Peyer's patch (tissue), 4 donors: ENCODE results near the gene SEC14L5.

ENCODE experiments used
- CTCF ChIP-seq, 6 experiments: fragments of 450-650 bp in 4 of 6; fragments of 200-600 bp in 2 of 6; sonication (generic) in 1 of 6; IDR thresholded peaks; one replicate each; pipeline ENCODE4 v1.5.1; 2017 to 2019; ENCODE audit warnings: antibody characterized with exemption in 6 of 6, mild to moderate bottlenecking in 3 of 6, moderate library complexity in 1 of 6
- POLR2A ChIP-seq, 2 donors: fragments of 450-650 bp; IDR thresholded peaks; one replicate each; pipeline ENCODE4 v1.5.1; 2017; ENCODE audit warnings: antibody characterized with exemption in 2 of 2, mild to moderate bottlenecking in 2 of 2, moderate library complexity in 2 of 2

GRCh38 chr16:5005916-5006315 lies 47.8 kb downstream of the SEC14L5 start:
- no peak for TF ChIP-seq POLR2A (IDR thresholded peaks at IDR 0.05)
- TF ChIP-seq CTCF (IDR thresholded peaks at IDR 0.05), result no peak
